IMR-90 (cell line): Measurements from ENCODE around the gene ENTPD3. TPM values are rescaled to one million over a fixed set of nuclear protein-coding genes. Genes with fewer than 3 reads are reported as not detected.

Experiments
- ATAC-seq: fragments of 200-7000 bp; cut with Tn5 transposase; 2 replicates; pipeline ENCODE4 v1.9.1; 2020; ENCODE audit warnings: low read depth, mild to moderate bottlenecking, moderate library complexity
- BruUV-seq: library from RNA; stranded (reverse); fragments of 400-500 nt; replicated peaks from 2 replicates; lab custom pipeline; 2021; lab: Mats Ljungman, UMichigan
- CTCF ChIA-PET: fragments of 300-600 bp; formaldehyde crosslinking; extraction: SDS; loops from one replicate; lab custom pipeline; 2021; ENCODE audit warnings: antibody characterized with exemption; lab: Yijun Ruan, JAX
- POLR2A ChIA-PET: fragments of 300-600 bp; sonication (Branson Sonifier 250); formaldehyde crosslinking; loops from one replicate; lab custom pipeline; 2022; ENCODE audit warnings: antibody characterized with exemption; ENCODE audit not compliant: unreplicated experiment; lab: Charles Lee
- DNase-seq: peaks from one replicate; pipeline ENCODE4 v3.0.0; 2013
- H2AFZ ChIP-seq: replicated peaks from 2 replicates; pipeline ENCODE3; 2013; ENCODE audit warnings: low read length, mild to moderate bottlenecking; ENCODE audit not compliant: poor library complexity
- H2AK5ac ChIP-seq: 2 replicates; pipeline ENCODE4 v1.6.1; 2013; ENCODE audit warnings: low read depth, low read length, inconsistent platforms
- H2AK9ac ChIP-seq: replicated peaks from 2 replicates; pipeline ENCODE3; 2013; ENCODE audit warnings: mild to moderate bottlenecking, low read depth, low read length, moderate library complexity; ENCODE audit not compliant: poor library complexity
- H2BK120ac ChIP-seq: 2 replicates; pipeline ENCODE4 v1.6.1; 2013; ENCODE audit warnings: low read depth, low read length, inconsistent platforms
- H2BK15ac ChIP-seq: 3 replicates; pipeline ENCODE4 v1.6.1; 2013; ENCODE audit warnings: low read depth, low read length, inconsistent platforms
- H2BK20ac ChIP-seq: 2 replicates; pipeline ENCODE4 v1.6.1; 2013; ENCODE audit warnings: low read depth, mild to moderate bottlenecking, inconsistent platforms, low read length, moderate library complexity
- H2BK5ac ChIP-seq: 2 replicates; pipeline ENCODE4 v1.6.1; 2013; ENCODE audit warnings: mild to moderate bottlenecking, low read depth, low read length, inconsistent platforms; ENCODE audit not compliant: poor library complexity, severe bottlenecking
- H3K14ac ChIP-seq: replicated peaks from 2 replicates; pipeline ENCODE4 v1.6.1; 2013; ENCODE audit warnings: low read depth, low read length, inconsistent platforms
- H3K18ac ChIP-seq: 2 replicates; pipeline ENCODE4 v1.6.1; 2013; ENCODE audit warnings: low read depth, low read length, control low read depth
- H3K23ac ChIP-seq: 2 replicates; pipeline ENCODE4 v1.6.1; 2013; ENCODE audit warnings: low read depth, low read length, inconsistent platforms
- H3K27ac ChIP-seq: 2 replicates; pipeline ENCODE4 v1.5.1; 2013; ENCODE audit warnings: mild to moderate bottlenecking, control low read depth, low read length; ENCODE audit not compliant: insufficient read depth
- H3K27me3 ChIP-seq: 2 replicates; pipeline ENCODE4 v1.6.1; 2013; ENCODE audit warnings: low read length; ENCODE audit not compliant: control insufficient read depth, insufficient read depth
- H3K36me3 ChIP-seq: 2 replicates; pipeline ENCODE4 v1.6.1; 2013; ENCODE audit warnings: low read length, mixed read lengths; ENCODE audit not compliant: control insufficient read depth, insufficient read depth
- H3K4ac ChIP-seq: 2 replicates; pipeline ENCODE4 v1.6.1; 2013; ENCODE audit warnings: low read depth, low read length, inconsistent platforms
- H3K4me1 ChIP-seq: 2 replicates; pipeline ENCODE4 v1.6.1; 2013; ENCODE audit warnings: low read length, mixed read lengths; ENCODE audit not compliant: control insufficient read depth, insufficient read depth
- H3K4me2 ChIP-seq: 2 replicates; pipeline ENCODE4 v1.6.1; 2013; ENCODE audit warnings: low read depth, mild to moderate bottlenecking, control low read depth, low read length, moderate library complexity
- H3K4me3 ChIP-seq: 2 replicates; pipeline ENCODE4 v1.5.1; 2013; ENCODE audit warnings: low read depth, mild to moderate bottlenecking, control low read depth, low read length, moderate library complexity; ENCODE audit not compliant: insufficient read depth
- H3K56ac ChIP-seq: 2 replicates; pipeline ENCODE4 v1.6.1; 2013; ENCODE audit warnings: low read length, inconsistent platforms; ENCODE audit not compliant: insufficient read depth; ENCODE audit errors: extremely low read depth
- H3K79me1 ChIP-seq, 2 experiments: 2 replicates each; pipeline ENCODE4 v1.6.1; 2013; ENCODE audit warnings: low read length in 2 of 2, inconsistent platforms in 1 of 2, low read depth in 1 of 2
- H3K9ac ChIP-seq: 2 replicates; pipeline ENCODE4 v1.6.1; 2013; ENCODE audit warnings: low read depth, low read length, control low read depth
- H3K9me1 ChIP-seq: 2 replicates; pipeline ENCODE4 v1.6.1; 2013; ENCODE audit warnings: low read length, inconsistent platforms; ENCODE audit not compliant: insufficient read depth
- H3K9me3 ChIP-seq: 2 replicates; pipeline ENCODE4 v1.6.1; 2013; ENCODE audit warnings: low read length; ENCODE audit not compliant: control insufficient read depth, insufficient read depth
- H4K20me1 ChIP-seq: 2 replicates; pipeline ENCODE4 v1.6.1; 2013; ENCODE audit warnings: low read length, inconsistent platforms; ENCODE audit not compliant: insufficient read depth
- H4K5ac ChIP-seq: 2 replicates; pipeline ENCODE4 v1.6.1; 2013; ENCODE audit warnings: mild to moderate bottlenecking, low read depth, low read length, control low read depth
- H4K8ac ChIP-seq, 2 experiments: 2 replicates each; pipeline ENCODE4 v1.6.1; 2013; ENCODE audit warnings: low read depth in 2 of 2, low read length in 2 of 2, control low read depth in 1 of 2, inconsistent platforms in 1 of 2
- H4K91ac ChIP-seq: 2 replicates; pipeline ENCODE4 v1.6.1; 2013; ENCODE audit warnings: low read depth, low read length, inconsistent platforms; ENCODE audit not compliant: insufficient read depth
- BHLHE40 ChIP-seq: fragments of 150-350 bp; IDR thresholded peaks from 2 replicates; pipeline ENCODE4 v1.6.1; 2016; ENCODE audit warnings: mild to moderate bottlenecking, low read depth, low read length
- CEBPB ChIP-seq: IDR thresholded peaks from 2 replicates; pipeline ENCODE4 v1.6.1; 2012; ENCODE audit warnings: low read depth, low read length, improper control_type of control experiment
- CHD1 ChIP-seq: IDR thresholded peaks from 2 replicates; pipeline ENCODE4 v1.6.1; 2012; ENCODE audit warnings: low read depth, low read length, improper control_type of control experiment
- CTCF ChIP-seq: conservative IDR thresholded peaks from 2 replicates; pipeline ENCODE4 v1.5.1; 2012; ENCODE audit warnings: mild to moderate bottlenecking, low read depth, low read length, improper control_type of control experiment
- FOS ChIP-seq: fragments of 150-350 bp; IDR thresholded peaks from 2 replicates; pipeline ENCODE4 v1.6.1; 2016; ENCODE audit warnings: low read depth, low read length
- MAFK ChIP-seq: IDR thresholded peaks from 2 replicates; pipeline ENCODE4 v1.6.1; 2012; ENCODE audit warnings: low read depth, low read length, improper control_type of control experiment
- MAZ ChIP-seq: IDR thresholded peaks from 2 replicates; pipeline ENCODE4 v1.6.1; 2012; ENCODE audit warnings: low read depth, mild to moderate bottlenecking, low read length, improper control_type of control experiment, moderate library complexity, borderline replicate concordance
- MXI1 ChIP-seq: IDR thresholded peaks from 2 replicates; pipeline ENCODE4 v1.6.1; 2012; ENCODE audit warnings: low read depth, mild to moderate bottlenecking, low read length, moderate library complexity, borderline replicate concordance
- NFE2L2 ChIP-seq: fragments of 150-350 bp; IDR thresholded peaks from 2 replicates; pipeline ENCODE4 v1.6.1; 2016; ENCODE audit warnings: low read depth, mild to moderate bottlenecking, low read length
- POLR2A ChIP-seq: IDR thresholded peaks from 2 replicates; pipeline ENCODE4 v1.6.1; 2012; ENCODE audit warnings: mild to moderate bottlenecking, low read depth, low read length
- RAD21 ChIP-seq: IDR thresholded peaks from 2 replicates; pipeline ENCODE4 v1.6.1; 2012; ENCODE audit warnings: low read length, improper control_type of control experiment
- RCOR1 ChIP-seq: IDR thresholded peaks from 2 replicates; pipeline ENCODE4 v1.6.1; 2012; ENCODE audit warnings: mild to moderate bottlenecking, low read length, improper control_type of control experiment; ENCODE audit not compliant: insufficient replicate concordance
- RFX5 ChIP-seq: IDR thresholded peaks from 2 replicates; pipeline ENCODE4 v1.8.0; 2012; ENCODE audit warnings: low read depth, mild to moderate bottlenecking, low read length, moderate library complexity
- SMC3 ChIP-seq: fragments of 150-350 bp; IDR thresholded peaks from 2 replicates; pipeline ENCODE4 v1.6.1; 2016; ENCODE audit warnings: low read depth, mild to moderate bottlenecking, antibody characterized with exemption, low read length, moderate library complexity
- WGBS, 2 experiments: methylation state at CpG; one replicate each; pipeline versions ENCODE4 v1.1.5 to v1.1.7; 2013; ENCODE audit warnings: missing lambda C conversion rate in 2 of 2; ENCODE audit not compliant: insufficient read length in 1 of 2; ENCODE audit errors: extremely low coverage in 2 of 2; 5-methylcytosine and 5-hydroxymethylcytosine counted together
- dilution Hi-C: fragments of 300-500 bp; cut with HindIII; formaldehyde crosslinking; loops from one replicate; pipeline ENCODE4 v1.14.3; 2018; ENCODE audit warnings: low sequenced_read_pairs; ENCODE audit not compliant: unreplicated experiment
- in situ Hi-C: fragments of 300-500 bp; cut with MboI; formaldehyde crosslinking; loops from 3 replicates; pipeline ENCODE4 v1.14.3; 2019; ENCODE audit warnings: low sequenced_read_pairs, inconsistent platforms, mixed read lengths
- intact Hi-C: fragments of 100-400 bp; cut with micrococcal nuclease; formaldehyde crosslinking; loops from 2 replicates; pipeline ENCODE4 v1.10.0; 2022
- polyA plus RNA-seq, 3 experiments: library from polyadenylated mRNA; depleted of rRNA; stranded (reverse); fragments of >200 nt; gene quantifications; 2 replicates each; pipeline ENCODE4 v1.2.3, GENCODE V29; 2012; ENCODE audit warnings: low replicate concordance in 1 of 3
- total RNA-seq: library from RNA; depleted of rRNA; stranded (reverse); fragments of >200 nt; gene quantifications from 2 replicates; pipeline ENCODE4 v1.2.3, GENCODE V29; 2012
- TF ChIP-seq, protein P1 (sequence below): fragments of 150-350 bp; IDR thresholded peaks from 2 replicates; pipeline ENCODE4 v1.6.1; 2016; ENCODE audit warnings: low read depth, mild to moderate bottlenecking, low read length, moderate library complexity, borderline replicate concordance
- TF ChIP-seq, protein P2 (sequence below): fragments of 150-350 bp; IDR thresholded peaks from 2 replicates; pipeline ENCODE4 v1.6.1; 2017; ENCODE audit warnings: mild to moderate bottlenecking, antibody characterized with exemption, low read length, low read depth

The ENTPD3 gene
- total and polyA plus RNA-seq, 2 of the 4 experiments (the other 2 are of a cell fraction): not detected

GRCh38 chr3:40381904-40382616 lies 4.9 kb upstream of the ENTPD3 start:
- Histone ChIP-seq H3K4me1 (no peaks in the 10 kb centered on the region), H3K18ac (no peak overlapping the region), H3K27ac (no peak overlapping the region), H4K20me1 (no peaks in the 10 kb centered on the region), H3K56ac (no peak overlapping the region), H3K27me3 (peaks cover 10% of the 10 kb centered on the region; the same call in 1 of the 2 replicates), H3K4me3 (no peak overlapping the region), H3K36me3 (no peaks in the 10 kb centered on the region), H2BK5ac (no peak overlapping the region), H3K4ac (no peak overlapping the region), H4K91ac (no peak overlapping the region), H2AK9ac (no peak overlapping the region), H3K9ac (no peak overlapping the region), H2BK120ac (no peak overlapping the region), H4K8ac (no peak overlapping the region), H2AK5ac (no peak overlapping the region), H3K9me1 (no peaks in the 10 kb centered on the region), H2BK20ac (no peak overlapping the region), H3K4me2 (no peak overlapping the region), H2AFZ (no peak overlapping the region), H3K79me1 (no peaks in the 10 kb centered on the region), H3K9me3 (no peaks in the 10 kb centered on the region), H2BK15ac (no peak overlapping the region), H3K14ac (no peak overlapping the region), H4K5ac (no peak overlapping the region), H3K23ac (no peak overlapping the region)
- WGBS, 2 experiments: 80% methylated on average over 1 of the region's 8 CpGs; no CpG with 5 or more reads in 1 of the 2 experiments
- dilution Hi-C loops: no loop called here
- in situ Hi-C loops: no loop called here
- CTCF ChIA-PET: no interaction called here
- DNase-seq (no peak), ATAC-seq (no peak)
- POLR2A ChIA-PET: no interaction called here
- TF ChIP-seq MAZ: no peak
- TF ChIP-seq BHLHE40: no peak
- TF ChIP-seq, protein P1, sequence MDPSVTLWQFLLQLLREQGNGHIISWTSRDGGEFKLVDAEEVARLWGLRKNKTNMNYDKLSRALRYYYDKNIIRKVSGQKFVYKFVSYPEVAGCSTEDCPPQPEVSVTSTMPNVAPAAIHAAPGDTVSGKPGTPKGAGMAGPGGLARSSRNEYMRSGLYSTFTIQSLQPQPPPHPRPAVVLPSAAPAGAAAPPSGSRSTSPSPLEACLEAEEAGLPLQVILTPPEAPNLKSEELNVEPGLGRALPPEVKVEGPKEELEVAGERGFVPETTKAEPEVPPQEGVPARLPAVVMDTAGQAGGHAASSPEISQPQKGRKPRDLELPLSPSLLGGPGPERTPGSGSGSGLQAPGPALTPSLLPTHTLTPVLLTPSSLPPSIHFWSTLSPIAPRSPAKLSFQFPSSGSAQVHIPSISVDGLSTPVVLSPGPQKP: no peak
- TF ChIP-seq CTCF: no peak
- TF ChIP-seq CHD1: no peak
- no peak for TF ChIP-seq POLR2A
- no peak for TF ChIP-seq MAFK
- no peak for TF ChIP-seq RFX5
- TF ChIP-seq FOS: no peak
- no peak for TF ChIP-seq NFE2L2
- no peak for TF ChIP-seq CEBPB
- TF ChIP-seq, protein P2, sequence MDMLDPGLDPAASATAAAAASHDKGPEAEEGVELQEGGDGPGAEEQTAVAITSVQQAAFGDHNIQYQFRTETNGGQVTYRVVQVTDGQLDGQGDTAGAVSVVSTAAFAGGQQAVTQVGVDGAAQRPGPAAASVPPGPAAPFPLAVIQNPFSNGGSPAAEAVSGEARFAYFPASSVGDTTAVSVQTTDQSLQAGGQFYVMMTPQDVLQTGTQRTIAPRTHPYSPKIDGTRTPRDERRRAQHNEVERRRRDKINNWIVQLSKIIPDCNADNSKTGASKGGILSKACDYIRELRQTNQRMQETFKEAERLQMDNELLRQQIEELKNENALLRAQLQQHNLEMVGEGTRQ: no peak
- no peak for TF ChIP-seq SMC3
- no peak for TF ChIP-seq MXI1
- TF ChIP-seq RAD21: no peak
- TF ChIP-seq RCOR1: no peak
- no TSS peak for BruUV-seq
- intact Hi-C loops: no loop called here
